Measurements from ENCODE around the gene SELENOW. TPM values are rescaled to one million over a fixed set of nuclear protein-coding genes. Genes with fewer than 3 reads are reported as not detected.
"Not testable (repeated sequence)": the region's sequence is repeated elsewhere in the genome, so short reads cannot be mapped to it uniquely, and the experiment has no call there.

Gene SELENOW
- polyA plus RNA-seq, 1 experiment = 177 TPM

DNA sequence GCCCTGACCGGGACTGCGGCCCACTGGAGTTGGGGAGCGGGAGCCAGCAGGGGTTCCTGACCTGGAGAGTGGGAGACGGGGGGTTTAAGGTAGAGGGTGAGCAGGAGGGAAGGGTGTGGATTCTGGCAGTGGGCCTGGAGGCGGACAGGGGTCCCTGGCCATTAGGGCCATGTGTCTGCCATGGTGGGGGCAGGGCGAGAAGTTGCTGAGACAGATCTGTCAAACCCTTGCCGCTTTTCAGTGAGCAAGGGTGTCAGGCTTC, 12.2 kb upstream of the SELENOW start:
- POLR2A ChIA-PET = interaction anchor here (1.2 kb wide), 1 partner anchor 14 kb away, joined by 3 read pairs; no protein-coding TSS in a partner anchor
- TF ChIP-seq, protein P1, sequence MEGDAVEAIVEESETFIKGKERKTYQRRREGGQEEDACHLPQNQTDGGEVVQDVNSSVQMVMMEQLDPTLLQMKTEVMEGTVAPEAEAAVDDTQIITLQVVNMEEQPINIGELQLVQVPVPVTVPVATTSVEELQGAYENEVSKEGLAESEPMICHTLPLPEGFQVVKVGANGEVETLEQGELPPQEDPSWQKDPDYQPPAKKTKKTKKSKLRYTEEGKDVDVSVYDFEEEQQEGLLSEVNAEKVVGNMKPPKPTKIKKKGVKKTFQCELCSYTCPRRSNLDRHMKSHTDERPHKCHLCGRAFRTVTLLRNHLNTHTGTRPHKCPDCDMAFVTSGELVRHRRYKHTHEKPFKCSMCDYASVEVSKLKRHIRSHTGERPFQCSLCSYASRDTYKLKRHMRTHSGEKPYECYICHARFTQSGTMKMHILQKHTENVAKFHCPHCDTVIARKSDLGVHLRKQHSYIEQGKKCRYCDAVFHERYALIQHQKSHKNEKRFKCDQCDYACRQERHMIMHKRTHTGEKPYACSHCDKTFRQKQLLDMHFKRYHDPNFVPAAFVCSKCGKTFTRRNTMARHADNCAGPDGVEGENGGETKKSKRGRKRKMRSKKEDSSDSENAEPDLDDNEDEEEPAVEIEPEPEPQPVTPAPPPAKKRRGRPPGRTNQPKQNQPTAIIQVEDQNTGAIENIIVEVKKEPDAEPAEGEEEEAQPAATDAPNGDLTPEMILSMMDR (IDR thresholded peaks at IDR 0.05; ENCODE audit: low read depth, low read length) = no peak
- CTCF ChIA-PET = interaction anchor here (1.4 to 2.5 kb wide), 5 partner anchors 9 to 98 kb away, joined by 5 to 17 read pairs (median 7); no protein-coding TSS in a partner anchor
- peaks cover 8% of the 10 kb centered on the region for H3K27me3 ChIP-seq (ENCODE audit: control insufficient read depth, insufficient read depth, low read length)
- no peak for DNase-seq (ENCODE audit: low read depth, low spot score)
- no peak overlapping the region for H3K27ac ChIP-seq (ENCODE audit: low read depth, low read length)
- H3K4me3 ChIP-seq (ENCODE audit: low read depth, low read length) = no peak overlapping the region
- no peaks in the 10 kb centered on the region for H3K9me3 ChIP-seq (ENCODE audit: control insufficient read depth, insufficient read depth, low read length)

DNA sequence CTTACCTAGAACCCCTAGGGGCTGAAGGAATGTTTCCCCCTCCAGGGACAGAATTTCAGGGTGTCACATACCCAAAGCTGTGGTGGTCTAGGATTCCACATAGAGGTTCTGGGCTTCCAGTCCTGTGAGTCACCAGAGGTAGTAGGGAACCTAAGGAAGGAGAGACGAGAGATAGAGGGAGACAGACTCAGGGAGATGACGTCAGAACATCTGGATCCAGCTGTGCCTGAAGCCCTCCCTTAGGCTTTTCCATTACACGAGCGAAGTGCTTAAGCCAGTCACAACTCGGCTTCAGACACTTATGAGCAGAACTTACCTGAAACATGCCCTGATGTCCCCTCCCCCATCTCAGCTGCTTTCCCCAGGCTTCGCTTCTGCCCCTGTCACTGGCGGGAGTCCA, 11.8 kb upstream of the SELENOW start:
- POLR2A ChIA-PET = no interaction called here

DNA sequence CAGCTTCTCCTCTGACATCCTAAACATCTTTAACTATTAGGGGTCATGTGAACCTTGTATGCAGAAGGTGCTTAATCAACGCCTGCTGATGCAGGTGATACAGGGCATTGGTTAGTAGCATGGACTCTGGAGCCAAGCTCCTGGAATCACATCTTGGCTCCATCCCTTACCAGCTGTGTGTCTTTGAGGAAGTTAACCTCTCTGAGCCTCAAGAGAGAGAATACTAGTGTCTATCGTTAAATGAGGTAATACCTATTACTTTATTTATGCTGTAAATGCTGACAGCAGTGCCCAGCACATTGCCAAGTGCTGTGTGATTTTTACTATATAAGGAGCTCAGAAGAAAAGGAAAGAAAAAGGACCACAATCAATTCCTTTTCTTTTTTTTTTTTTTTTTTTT, 11.2 kb upstream of the SELENOW start:
- H3K4me3 ChIP-seq (ENCODE audit: low read depth, low read length) = no peak overlapping the region
- TF ChIP-seq, protein P1 (IDR thresholded peaks at IDR 0.05; ENCODE audit: low read depth, low read length) = no peak
- ChIA-PET CTCF (interaction anchor here (0.6 to 2.5 kb wide), 5 partner anchors 9 to 674 kb away, joined by 3 to 17 read pairs (median 4); no protein-coding TSS in a partner anchor), POLR2A (interaction anchor here (0.6 kb wide), 1 partner anchor 9 kb away, joined by 3 read pairs; no protein-coding TSS in a partner anchor)
- no peak overlapping the region for H3K27ac ChIP-seq (ENCODE audit: low read depth, low read length)
- no peaks in the 10 kb centered on the region for H3K9me3 ChIP-seq (ENCODE audit: control insufficient read depth, insufficient read depth, low read length)
- peaks cover 8% of the 10 kb centered on the region for H3K27me3 ChIP-seq (ENCODE audit: control insufficient read depth, insufficient read depth, low read length)
- no peak for DNase-seq (ENCODE audit: low read depth, low spot score)

More for the DNA sequence above, 11.8 kb upstream of the SELENOW start:
- no peak for DNase-seq (ENCODE audit: low read depth, low spot score)
- TF ChIP-seq, protein P1 (IDR thresholded peaks at IDR 0.05; ENCODE audit: low read depth, low read length) = no peak
- peaks cover 8% of the 10 kb centered on the region for H3K27me3 ChIP-seq (ENCODE audit: control insufficient read depth, insufficient read depth, low read length)
- H3K27ac ChIP-seq (ENCODE audit: low read depth, low read length) = no peak overlapping the region
- CTCF ChIA-PET = interaction anchor here (0.6 to 2.5 kb wide), 5 partner anchors 9 to 675 kb away, joined by 3 to 17 read pairs (median 6); no protein-coding TSS in a partner anchor
- no peaks in the 10 kb centered on the region for H3K9me3 ChIP-seq (ENCODE audit: control insufficient read depth, insufficient read depth, low read length)
- no peak overlapping the region for H3K4me3 ChIP-seq (ENCODE audit: low read depth, low read length)

DNA sequence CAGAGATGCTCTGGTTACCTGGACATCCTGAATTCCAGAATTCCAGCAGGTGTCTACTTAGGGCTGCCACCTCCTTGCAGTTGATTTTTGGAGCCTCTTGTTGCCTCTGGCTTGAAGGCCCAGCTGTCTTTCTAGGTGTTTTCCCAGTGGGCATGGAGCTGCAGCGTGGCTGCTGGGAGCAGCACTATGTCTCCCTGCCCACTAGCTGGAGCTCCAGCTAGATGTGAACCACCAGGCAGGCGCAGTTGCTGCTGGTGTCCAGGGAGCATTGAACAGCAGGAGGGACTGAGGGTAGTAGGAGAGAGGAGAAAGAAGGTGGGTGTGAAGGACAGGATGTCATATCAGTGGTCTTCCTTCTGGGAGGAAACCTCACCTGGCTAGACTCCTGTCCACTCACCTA, 9.9 kb upstream of the SELENOW start:
- ChIA-PET CTCF (no interaction called here), POLR2A (no interaction called here)
- Histone ChIP-seq H3K27ac (ENCODE audit: low read depth, low read length) (no peak overlapping the region), H3K4me3 (ENCODE audit: low read depth, low read length) (no peak overlapping the region), H3K9me3 (ENCODE audit: control insufficient read depth, insufficient read depth, low read length) (no peaks in the 10 kb centered on the region), H3K27me3 (ENCODE audit: control insufficient read depth, insufficient read depth, low read length) (peaks cover 8% of the 10 kb centered on the region)
- TF ChIP-seq, protein P1 (IDR thresholded peaks at IDR 0.05; ENCODE audit: low read depth, low read length) = no peak
- DNase-seq (ENCODE audit: low read depth, low spot score) = no peak

DNA sequence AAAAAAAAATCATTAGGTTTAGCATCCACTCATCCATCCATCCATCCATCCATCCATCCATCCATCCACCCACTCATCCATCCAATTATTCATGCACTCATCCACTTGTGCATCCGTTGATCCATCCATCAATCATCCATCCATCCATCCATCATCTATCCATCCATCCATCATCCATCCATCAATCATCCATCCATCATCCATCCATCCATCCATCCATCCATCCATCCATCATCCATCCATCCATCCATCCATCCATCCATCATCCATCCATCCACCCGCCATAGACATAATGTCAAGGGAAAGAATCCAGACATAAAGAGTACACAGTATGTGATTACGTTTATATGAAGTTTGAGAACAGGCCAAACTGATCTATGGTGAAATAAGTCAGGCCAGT, 9.0 kb upstream of the SELENOW start:
- ChIA-PET POLR2A (no interaction called here), CTCF (no interaction called here)
- Histone ChIP-seq H3K27me3 (ENCODE audit: control insufficient read depth, insufficient read depth, low read length) (peaks cover 8% of the 10 kb centered on the region), H3K4me3 (ENCODE audit: low read depth, low read length) (no peak overlapping the region), H3K27ac (ENCODE audit: low read depth, low read length) (no peak overlapping the region), H3K9me3 (ENCODE audit: control insufficient read depth, insufficient read depth, low read length) (no peaks in the 10 kb centered on the region)
- TF ChIP-seq, protein P1 (IDR thresholded peaks at IDR 0.05; ENCODE audit: low read depth, low read length) = no peak
- no peak for DNase-seq (ENCODE audit: low read depth, low spot score)

DNA sequence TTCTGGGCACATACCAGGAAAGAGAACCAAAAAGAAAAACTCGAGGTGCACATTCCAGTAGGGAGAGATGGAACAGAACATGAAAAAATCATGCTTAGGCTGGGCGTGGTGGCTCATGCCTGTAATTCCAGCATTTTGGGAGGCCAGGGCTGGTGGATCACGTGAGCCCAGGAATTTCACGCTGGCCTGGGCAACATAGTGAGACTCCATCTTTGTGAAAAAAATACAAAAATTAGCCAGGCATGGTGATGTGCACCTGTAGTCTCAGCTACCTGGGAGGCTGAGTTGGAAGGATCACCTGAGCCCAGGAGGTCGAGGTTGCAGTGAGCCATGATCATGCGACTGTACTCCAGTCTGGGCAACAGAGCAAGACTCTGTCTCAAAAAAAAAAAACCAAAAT, 7.2 kb upstream of the SELENOW start:
- H3K27ac ChIP-seq (ENCODE audit: low read depth, low read length); H3K27me3 ChIP-seq (ENCODE audit: control insufficient read depth, insufficient read depth, low read length); H3K9me3 ChIP-seq (ENCODE audit: control insufficient read depth, insufficient read depth, low read length); POLR2A ChIA-PET; DNase-seq (ENCODE audit: low read depth, low spot score); CTCF ChIA-PET; H3K4me3 ChIP-seq (ENCODE audit: low read depth, low read length): not testable (repeated sequence)
